HCT116 (cell line): Measurements from ENCODE around the gene UBE2D2. TPM values are rescaled to one million over a fixed set of nuclear protein-coding genes. Genes with fewer than 3 reads are reported as not detected.

Experiments
- ATAC-seq: fragments of 200-7000 bp; cut with Tn5 transposase; 2 replicates; pipeline ENCODE4 v1.9.1; 2020; ENCODE audit warnings: mild to moderate bottlenecking, moderate library complexity
- BruUV-seq: library from RNA; stranded (reverse); fragments of 400-500 nt; replicated peaks from 2 replicates; lab custom pipeline; 2021; lab: Mats Ljungman, UMichigan
- CTCF ChIA-PET: fragments of 300-600 bp; sonication (Branson Sonifier 250); formaldehyde crosslinking; loops from one replicate; lab custom pipeline; 2021; ENCODE audit warnings: antibody characterized with exemption; lab: Charles Lee
- POLR2A ChIA-PET: fragments of 300-600, 350-600 bp; sonication (Branson Sonifier 250); formaldehyde crosslinking; loops from one replicate; lab custom pipeline; 2021; ENCODE audit warnings: antibody characterized with exemption; lab: Charles Lee
- RAD21 ChIA-PET, 2 experiments: fragments of 300-600 bp; sonication (Branson Sonifier 250); formaldehyde crosslinking; loops; one replicate each; lab custom pipeline; 2023; ENCODE audit warnings: low total read pairs in 2 of 2; ENCODE audit not compliant: uncharacterized antibody in 2 of 2, unreplicated experiment in 2 of 2, low non-redundant PET in 1 of 2; lab: Charles Lee
- DNase-seq: peaks from one replicate; pipeline ENCODE4 v3.0.0-alpha.2; 2010; ENCODE audit warnings: low read depth, low spot score
- H2AFZ ChIP-seq: fragments of 200-600 bp; shearing (Covaris generic), sonication (generic); 2 replicates; pipeline ENCODE4 v1.6.1; 2017; ENCODE audit warnings: low read depth, mixed run types, mixed read lengths, antibody characterized with exemption, low read length; ENCODE audit not compliant: poor library complexity, severe bottlenecking
- H3K27ac ChIP-seq: 2 replicates; pipeline ENCODE4 v1.5.1; 2012; ENCODE audit warnings: low read depth, low read length
- H3K27me3 ChIP-seq: fragments of 200-600 bp; sonication (generic); 2 replicates; pipeline ENCODE4 v1.6.1; 2016; ENCODE audit warnings: mixed run types, low read length, mixed read lengths; ENCODE audit not compliant: insufficient read depth
- H3K36me3 ChIP-seq, 2 experiments: fragments of 200-500 bp in 1 of 2; fragments of 200-600 bp in 1 of 2; sonication (Bioruptor generic) in 1 of 2; sonication (generic) in 1 of 2; 2 replicates each; pipeline versions ENCODE4 v1.5.1 to v1.6.1; 2014 to 2016; ENCODE audit warnings: low read length in 2 of 2, inconsistent platforms in 1 of 2, mixed read lengths in 1 of 2, mixed run types in 1 of 2; ENCODE audit not compliant: insufficient read depth in 2 of 2, control insufficient read depth in 1 of 2
- H3K4me1 ChIP-seq, 2 experiments: fragments of 200-600 bp in 1 of 2; sonication (generic) in 1 of 2; 2 replicates each; pipeline versions ENCODE4 v1.5.1 to v1.6.1; 2012 to 2017; ENCODE audit warnings: low read length in 2 of 2, inconsistent platforms in 1 of 2, mild to moderate bottlenecking in 1 of 2, mixed read lengths in 1 of 2, mixed run types in 1 of 2, moderate library complexity in 1 of 2; ENCODE audit not compliant: insufficient read depth in 2 of 2, control insufficient read depth in 1 of 2
- H3K4me2 ChIP-seq: fragments of 200-600 bp; sonication (generic); 2 replicates; pipeline ENCODE4 v1.6.1; 2017; ENCODE audit warnings: mixed run types, low read length, mixed read lengths
- H3K4me3 ChIP-seq, 2 experiments: fragments of 200-600 bp in 1 of 2; sonication (generic) in 1 of 2; replicated peaks in 1 of 2; 2 replicates each; pipeline ENCODE4 v1.5.1; 2011 to 2016; ENCODE audit warnings: low read length in 2 of 2, control low read depth in 1 of 2, low read depth in 1 of 2, mild to moderate bottlenecking in 1 of 2, mixed read lengths in 1 of 2, mixed run types in 1 of 2
- H3K79me2 ChIP-seq: fragments of 200-600 bp; sonication (generic); 2 replicates; pipeline ENCODE4 v1.6.1; 2017; ENCODE audit warnings: mild to moderate bottlenecking, mixed run types, low read length, moderate library complexity, mixed read lengths; ENCODE audit not compliant: insufficient read depth
- H3K9ac ChIP-seq: fragments of 200-600 bp; sonication (generic); 2 replicates; pipeline ENCODE4 v1.6.1; 2016; ENCODE audit warnings: low read length, mixed read lengths
- H3K9me2 ChIP-seq: fragments of 200-600 bp; sonication (generic), shearing (Covaris generic); 2 replicates; pipeline ENCODE4 v1.6.1; 2017; ENCODE audit warnings: mixed run types, mild to moderate bottlenecking, moderate library complexity; ENCODE audit not compliant: insufficient read depth
- H3K9me3 ChIP-seq, 2 experiments: fragments of 200-500 bp in 1 of 2; fragments of 200-600 bp in 1 of 2; sonication (Bioruptor generic) in 1 of 2; sonication (generic) in 1 of 2; 2 replicates each; pipeline ENCODE4 v1.6.1; 2014 to 2017; ENCODE audit warnings: low read length in 2 of 2, mixed read lengths in 2 of 2, inconsistent platforms in 1 of 2, low read depth in 1 of 2, mild to moderate bottlenecking in 1 of 2, mixed run types in 1 of 2, moderate library complexity in 1 of 2; ENCODE audit not compliant: control insufficient read depth in 1 of 2, insufficient read depth in 1 of 2
- H4K20me1 ChIP-seq: fragments of 200-600 bp; sonication (generic), shearing (Covaris generic); 2 replicates; pipeline ENCODE4 v1.6.1; 2017; ENCODE audit warnings: mixed run types, mild to moderate bottlenecking, moderate library complexity; ENCODE audit not compliant: insufficient read depth
- CEBPB ChIP-seq: IDR thresholded peaks from 2 replicates; pipeline ENCODE4 v1.6.1; 2012; ENCODE audit warnings: low read depth
- EGR1 ChIP-seq: IDR thresholded peaks from 2 replicates; pipeline ENCODE4 v1.6.1; 2012; ENCODE audit warnings: low read depth
- EZH2 ChIP-seq: fragments of 200-600 bp; sonication (generic); IDR thresholded peaks from 2 replicates; pipeline ENCODE4 v1.6.1; 2017; ENCODE audit warnings: antibody characterized with exemption, mixed run types
- EZH2phosphoT487 ChIP-seq: fragments of 200-600 bp; IDR thresholded peaks from 2 replicates; pipeline ENCODE4 v1.6.1; 2018; ENCODE audit warnings: antibody characterized with exemption, borderline replicate concordance
- FOSL1 ChIP-seq: IDR thresholded peaks from 2 replicates; pipeline ENCODE4 v1.6.1; 2012; ENCODE audit warnings: low read depth
- JUND ChIP-seq: IDR thresholded peaks from 2 replicates; pipeline ENCODE4 v1.6.1; 2012
- POLR2AphosphoS5 ChIP-seq: IDR thresholded peaks from 2 replicates; pipeline ENCODE4 v1.6.1; 2011; ENCODE audit warnings: mild to moderate bottlenecking, low read depth, low read length, moderate library complexity
- RAD21 ChIP-seq: IDR thresholded peaks from 2 replicates; pipeline ENCODE4 v1.6.1; 2012; ENCODE audit warnings: low read depth, mild to moderate bottlenecking
- SIN3A ChIP-seq: IDR thresholded peaks from 2 replicates; pipeline ENCODE4 v1.6.1; 2012; ENCODE audit warnings: low read depth
- SP1 ChIP-seq: IDR thresholded peaks from 2 replicates; pipeline ENCODE4 v1.6.1; 2012; ENCODE audit warnings: low read depth
- SRF ChIP-seq: IDR thresholded peaks from 2 replicates; pipeline ENCODE4 v1.6.1; 2012; ENCODE audit warnings: low read depth
- TCF7L2 ChIP-seq: IDR thresholded peaks from 2 replicates; pipeline ENCODE4 v1.7.0; 2011; ENCODE audit warnings: borderline replicate concordance, inconsistent platforms; ENCODE audit not compliant: insufficient read depth, insufficient read length; ENCODE audit errors: extremely low read depth
- YY1 ChIP-seq: IDR thresholded peaks from 2 replicates; pipeline ENCODE4 v1.6.1; 2011; ENCODE audit warnings: low read length, low read depth, moderate library complexity, mild to moderate bottlenecking; ENCODE audit not compliant: insufficient replicate concordance; ENCODE audit errors: extremely low read depth
- ZFX ChIP-seq: fragments of 450-650 bp; IDR thresholded peaks from 2 replicates; pipeline ENCODE4 v1.6.1; 2017
- ZNF274 ChIP-seq: fragments of 200-500 bp; sonication (Bioruptor generic); IDR thresholded peaks from 2 replicates; pipeline ENCODE4 v1.6.1; 2014; ENCODE audit warnings: mild to moderate bottlenecking, low read depth, low read length, inconsistent platforms
- intact Hi-C: fragments of 100-400 bp; cut with micrococcal nuclease; formaldehyde crosslinking; loops from 2 replicates; pipeline ENCODE4 v1.10.0; 2022
- total RNA-seq: library from RNA; stranded (reverse); gene quantifications from one replicate; pipeline ENCODE4 v1.2.1, GENCODE V29; 2021; ENCODE audit not compliant: unreplicated experiment
- TF ChIP-seq, protein P1 (sequence below): IDR thresholded peaks from 2 replicates; pipeline ENCODE4 v1.6.1; 2012; ENCODE audit warnings: low read depth
- TF ChIP-seq, protein P2 (sequence below): IDR thresholded peaks from 2 replicates; pipeline ENCODE4 v1.6.1; 2011; ENCODE audit warnings: mild to moderate bottlenecking, low read length, moderate library complexity; ENCODE audit not compliant: insufficient replicate concordance; ENCODE audit errors: extremely low read depth

The UBE2D2 gene
- total RNA-seq, 1 experiment from 2014 or later, result 140 TPM

DNA sequence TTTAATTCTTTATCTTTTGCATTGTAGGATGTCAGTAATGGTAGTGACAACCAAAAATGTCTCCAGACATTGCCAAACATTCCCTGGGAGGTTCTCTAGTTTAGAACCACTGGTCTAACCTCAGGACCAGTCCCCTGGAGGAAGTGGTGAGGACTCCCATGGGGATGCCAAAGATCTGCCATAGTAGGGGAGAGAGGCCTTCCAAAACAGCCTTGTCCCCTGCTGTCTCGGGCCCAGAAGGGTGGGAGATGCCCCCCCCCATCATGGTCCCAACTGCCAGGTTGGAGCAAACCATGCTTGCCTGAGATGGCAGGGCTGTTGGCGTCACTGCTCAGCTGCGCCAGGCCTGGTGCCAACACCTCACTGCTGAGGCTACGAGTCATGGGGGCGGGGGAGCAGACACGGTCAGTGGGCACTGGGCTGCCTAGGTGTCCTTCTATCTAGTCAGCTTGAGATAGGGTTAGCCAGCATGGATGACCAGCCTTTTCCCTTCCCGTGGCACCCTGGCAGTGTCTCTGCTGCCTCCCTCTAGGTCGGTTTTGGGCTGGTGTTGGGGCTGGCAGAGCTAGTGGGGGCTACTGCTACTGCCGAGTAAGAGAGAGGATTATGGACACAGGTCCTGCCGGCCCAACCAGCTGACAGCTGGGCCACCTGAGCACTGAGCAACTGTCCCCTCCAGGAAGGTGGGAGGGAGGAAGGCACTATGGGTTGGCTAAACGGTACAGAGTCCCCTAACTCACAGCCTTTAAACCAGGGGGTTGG is 78.7 kb downstream of the UBE2D2 start:
- intact Hi-C loops, result loop anchor here (10.0 kb wide), 1 partner anchor 205 kb away; no protein-coding TSS in a partner anchor
- no peaks in the 10 kb centered on the region for H3K9me3 ChIP-seq
- peaks cover 74 to 100% of the 10 kb centered on the region in 2 experiments for H3K4me1 ChIP-seq
- H3K36me3 ChIP-seq, result no peaks in the 10 kb centered on the region
- ChIA-PET RAD21 (no interaction called here), POLR2A (no interaction called here)
- no peaks in the 10 kb centered on the region for H4K20me1 ChIP-seq
- no peak overlapping the region for H3K4me3 ChIP-seq
- TF ChIP-seq SRF (no peak), ZFX (no peak), POLR2AphosphoS5 (no peak), FOSL1 (no peak), YY1 (no peak), SP1 (no peak), JUND (no peak), ZNF274 (no peak), EGR1 (no peak), EZH2phosphoT487 (no peak), TCF7L2 (no peak), SIN3A (no peak), RAD21 (no peak), CEBPB (no peak), EZH2 (no peak)
- TF ChIP-seq, protein P1, sequence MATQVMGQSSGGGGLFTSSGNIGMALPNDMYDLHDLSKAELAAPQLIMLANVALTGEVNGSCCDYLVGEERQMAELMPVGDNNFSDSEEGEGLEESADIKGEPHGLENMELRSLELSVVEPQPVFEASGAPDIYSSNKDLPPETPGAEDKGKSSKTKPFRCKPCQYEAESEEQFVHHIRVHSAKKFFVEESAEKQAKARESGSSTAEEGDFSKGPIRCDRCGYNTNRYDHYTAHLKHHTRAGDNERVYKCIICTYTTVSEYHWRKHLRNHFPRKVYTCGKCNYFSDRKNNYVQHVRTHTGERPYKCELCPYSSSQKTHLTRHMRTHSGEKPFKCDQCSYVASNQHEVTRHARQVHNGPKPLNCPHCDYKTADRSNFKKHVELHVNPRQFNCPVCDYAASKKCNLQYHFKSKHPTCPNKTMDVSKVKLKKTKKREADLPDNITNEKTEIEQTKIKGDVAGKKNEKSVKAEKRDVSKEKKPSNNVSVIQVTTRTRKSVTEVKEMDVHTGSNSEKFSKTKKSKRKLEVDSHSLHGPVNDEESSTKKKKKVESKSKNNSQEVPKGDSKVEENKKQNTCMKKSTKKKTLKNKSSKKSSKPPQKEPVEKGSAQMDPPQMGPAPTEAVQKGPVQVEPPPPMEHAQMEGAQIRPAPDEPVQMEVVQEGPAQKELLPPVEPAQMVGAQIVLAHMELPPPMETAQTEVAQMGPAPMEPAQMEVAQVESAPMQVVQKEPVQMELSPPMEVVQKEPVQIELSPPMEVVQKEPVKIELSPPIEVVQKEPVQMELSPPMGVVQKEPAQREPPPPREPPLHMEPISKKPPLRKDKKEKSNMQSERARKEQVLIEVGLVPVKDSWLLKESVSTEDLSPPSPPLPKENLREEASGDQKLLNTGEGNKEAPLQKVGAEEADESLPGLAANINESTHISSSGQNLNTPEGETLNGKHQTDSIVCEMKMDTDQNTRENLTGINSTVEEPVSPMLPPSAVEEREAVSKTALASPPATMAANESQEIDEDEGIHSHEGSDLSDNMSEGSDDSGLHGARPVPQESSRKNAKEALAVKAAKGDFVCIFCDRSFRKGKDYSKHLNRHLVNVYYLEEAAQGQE, result no peak
- TF ChIP-seq, protein P2, sequence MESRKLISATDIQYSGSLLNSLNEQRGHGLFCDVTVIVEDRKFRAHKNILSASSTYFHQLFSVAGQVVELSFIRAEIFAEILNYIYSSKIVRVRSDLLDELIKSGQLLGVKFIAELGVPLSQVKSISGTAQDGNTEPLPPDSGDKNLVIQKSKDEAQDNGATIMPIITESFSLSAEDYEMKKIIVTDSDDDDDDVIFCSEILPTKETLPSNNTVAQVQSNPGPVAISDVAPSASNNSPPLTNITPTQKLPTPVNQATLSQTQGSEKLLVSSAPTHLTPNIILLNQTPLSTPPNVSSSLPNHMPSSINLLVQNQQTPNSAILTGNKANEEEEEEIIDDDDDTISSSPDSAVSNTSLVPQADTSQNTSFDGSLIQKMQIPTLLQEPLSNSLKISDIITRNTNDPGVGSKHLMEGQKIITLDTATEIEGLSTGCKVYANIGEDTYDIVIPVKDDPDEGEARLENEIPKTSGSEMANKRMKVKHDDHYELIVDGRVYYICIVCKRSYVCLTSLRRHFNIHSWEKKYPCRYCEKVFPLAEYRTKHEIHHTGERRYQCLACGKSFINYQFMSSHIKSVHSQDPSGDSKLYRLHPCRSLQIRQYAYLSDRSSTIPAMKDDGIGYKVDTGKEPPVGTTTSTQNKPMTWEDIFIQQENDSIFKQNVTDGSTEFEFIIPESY, result no peak
- TF ChIP-seq, all 23 proteins: peak for 0
- Histone ChIP-seq H3K79me2 (no peaks in the 10 kb centered on the region), H3K27ac (no peak overlapping the region), H3K9me2 (no peaks in the 10 kb centered on the region), H3K9ac (no peak overlapping the region), H3K4me2 (peak overlapping the region; percentile 20; the same call in 1 of the 2 replicates), H2AFZ (no peak overlapping the region), H3K27me3 (no peaks in the 10 kb centered on the region)
- ATAC-seq (no peak), DNase-seq (no peak)
- BruUV-seq, result no TSS peak
- CTCF ChIA-PET, result interaction anchor here (6.5 kb wide), 1 partner anchor 8 kb away, joined by 56 read pairs; the partner anchor contains the start of gene CXXC5
